PC-3 (cell line): ENCODE measurements around the gene DOK3. TPM values are rescaled to one million over a fixed set of nuclear protein-coding genes. Genes with fewer than 3 reads are reported as not detected.

Experiments
- ATAC-seq: fragments of 200-7000 bp; cut with Tn5 transposase; 2 replicates; pipeline ENCODE4 v1.9.1; 2020; ENCODE audit warnings: mild to moderate bottlenecking, moderate library complexity
- Bru-seq: library from RNA; stranded (reverse); fragments of 400-500 nt; gene quantifications from one replicate; lab custom pipeline; 2021; lab: Mats Ljungman, UMichigan
- BruChase-seq, 2 experiments: library from RNA; stranded (reverse); fragments of 400-500 nt; gene quantifications; one replicate each; lab custom pipeline; 2021; lab: Mats Ljungman, UMichigan
- BruUV-seq: library from RNA; stranded (reverse); fragments of 400-500 nt; replicated peaks from 2 replicates; lab custom pipeline; 2021; lab: Mats Ljungman, UMichigan
- CTCF ChIA-PET: fragments of 300-600 bp; sonication (Branson Sonifier 250); formaldehyde crosslinking; loops from one replicate; lab custom pipeline; 2022; ENCODE audit warnings: antibody characterized with exemption; lab: Charles Lee
- POLR2A ChIA-PET: fragments of 300-600 bp; sonication (Branson Sonifier 250); formaldehyde crosslinking; loops from one replicate; lab custom pipeline; 2022; ENCODE audit warnings: antibody characterized with exemption; ENCODE audit not compliant: unreplicated experiment; lab: Charles Lee
- DNase-seq: peaks from one replicate; pipeline ENCODE4 v3.0.0-alpha.2; 2015
- H2AFZ ChIP-seq: fragments of 300-600 bp; sonication (generic); 2 replicates; pipeline ENCODE4 v1.6.0; 2016; ENCODE audit warnings: antibody characterized with exemption, low read length
- H3F3A ChIP-seq: fragments of 300-600 bp; sonication (generic); one replicate; pipeline ENCODE4 v1.6.0; 2017; ENCODE audit warnings: antibody characterized with exemption, low read length, control low read depth, mild to moderate bottlenecking; ENCODE audit not compliant: unreplicated experiment
- H3K27ac ChIP-seq: fragments of 300-600 bp; sonication (generic); 2 replicates; pipeline ENCODE4 v1.5.1; 2016; ENCODE audit warnings: mild to moderate bottlenecking, low read length
- H3K27me3 ChIP-seq: fragments of 300-600 bp; sonication (generic); 2 replicates; pipeline ENCODE4 v1.6.1; 2016; ENCODE audit warnings: low read length, mixed read lengths
- H3K36me3 ChIP-seq: fragments of 300-600 bp; sonication (generic); 2 replicates; pipeline ENCODE4 v1.6.1; 2016; ENCODE audit warnings: low read depth, mixed run types, low read length, mixed read lengths
- H3K4me1 ChIP-seq: fragments of 300-600 bp; sonication (generic); 2 replicates; pipeline ENCODE4 v1.5.1; 2016; ENCODE audit warnings: low read length; ENCODE audit not compliant: insufficient read depth
- H3K4me2 ChIP-seq: fragments of 300-600 bp; sonication (generic); 2 replicates; pipeline ENCODE4 v1.6.0; 2016; ENCODE audit warnings: low read length
- H3K4me3 ChIP-seq: fragments of 300-600 bp; sonication (generic); 2 replicates; pipeline ENCODE4 v1.5.1; 2016; ENCODE audit warnings: mild to moderate bottlenecking, low read length, mixed read lengths
- H3K79me2 ChIP-seq: fragments of 300-600 bp; sonication (generic); 2 replicates; pipeline ENCODE4 v1.6.1; 2017; ENCODE audit warnings: low read length, mixed read lengths
- H3K9ac ChIP-seq: fragments of 300-600 bp; sonication (generic); 2 replicates; pipeline ENCODE4 v1.6.0; 2016; ENCODE audit warnings: mild to moderate bottlenecking, low read length
- H3K9me2 ChIP-seq: fragments of 300-600 bp; sonication (generic); replicated peaks from 2 replicates; pipeline ENCODE4 v1.6.1; 2016; ENCODE audit warnings: mixed run types, low read length, mixed read lengths
- H3K9me3 ChIP-seq: fragments of 300-600 bp; sonication (generic); 2 replicates; pipeline ENCODE4 v1.6.1; 2016; ENCODE audit warnings: low read length, mixed read lengths
- H4K20me1 ChIP-seq: fragments of 300-600 bp; sonication (generic); 2 replicates; pipeline ENCODE4 v1.6.1; 2016; ENCODE audit warnings: low read length, mixed read lengths
- EZH2 ChIP-seq: fragments of 300-600 bp; sonication (generic); IDR thresholded peaks from one replicate; pipeline ENCODE4 v1.6.1; 2017; ENCODE audit warnings: antibody characterized with exemption, mild to moderate bottlenecking, low read length; ENCODE audit not compliant: unreplicated experiment
- EZH2phosphoT487 ChIP-seq: fragments of 300-600 bp; sonication (generic); IDR thresholded peaks from 2 replicates; pipeline ENCODE4 v1.6.1; 2018; ENCODE audit warnings: mild to moderate bottlenecking, antibody characterized with exemption, low read length, borderline replicate concordance
- intact Hi-C: fragments of 100-400 bp; cut with micrococcal nuclease; formaldehyde crosslinking; loops from 2 replicates; pipeline ENCODE4 v1.9.0; 2023
- long read RNA-seq: library from polyadenylated mRNA; unstranded; transcript quantifications from one replicate; pipeline ENCODE4 v2.0.0, GENCODE V29; 2021; ENCODE audit not compliant: unreplicated experiment
- total RNA-seq: library from RNA; depleted of rRNA; stranded (reverse); fragments of >200 nt; gene quantifications from 2 replicates; pipeline ENCODE4 v1.2.3, GENCODE V29; 2014; rRNA removed
- TF ChIP-seq, protein P1 (sequence below): fragments of 300-600 bp; sonication (generic); conservative IDR thresholded peaks from 2 replicates; pipeline ENCODE4 v1.5.1; 2017; ENCODE audit warnings: antibody characterized with exemption, low read depth, mild to moderate bottlenecking, low read length

The DOK3 gene
- total RNA-seq (6.2 and 11.7 TPM in 2 replicates), Bru-seq, nascent RNA (percentile 40 among the genes with signal in this experiment), BruChase-seq, experiment 1, labeled RNA remaining after a 6-hour chase (percentile 80 among the genes with signal in this experiment), BruChase-seq, experiment 2, labeled RNA remaining after a 2-hour chase (percentile 63 among the genes with signal in this experiment)
- long read RNA-seq, partial matches to known transcripts = 0 of 4 reads
- long read RNA-seq, other reads (novel, unspliced or antisense) = 4 of 4 reads

GRCh38 chr5:177509381-177509951 lies at the start of gene DOK3:
TSS of gene DOK3 (minus strand) at chr5:177509826. CDS start at chr5:177509540, 286 bp downstream.
- H3F3A ChIP-seq = no peaks in the 10 kb centered on the region
- no peak within 1 kb of the TSS for H2AFZ ChIP-seq
- no peaks in the 10 kb centered on the region for H3K4me1 ChIP-seq
- POLR2A ChIA-PET = no interaction called here
- H3K9me2 ChIP-seq = no peaks in the 10 kb centered on the region
- no peak within 1 kb of the TSS for H3K4me3 ChIP-seq
- H3K36me3 ChIP-seq = peaks cover 15% of the 10 kb centered on the region; the same call in 1 of the 2 replicates
- ATAC-seq (no peak), DNase-seq (no peak)
- H3K27me3 ChIP-seq = no peaks in the 10 kb centered on the region
- TF ChIP-seq EZH2 (no peak), EZH2phosphoT487 (no peak)
- TF ChIP-seq, protein P1, sequence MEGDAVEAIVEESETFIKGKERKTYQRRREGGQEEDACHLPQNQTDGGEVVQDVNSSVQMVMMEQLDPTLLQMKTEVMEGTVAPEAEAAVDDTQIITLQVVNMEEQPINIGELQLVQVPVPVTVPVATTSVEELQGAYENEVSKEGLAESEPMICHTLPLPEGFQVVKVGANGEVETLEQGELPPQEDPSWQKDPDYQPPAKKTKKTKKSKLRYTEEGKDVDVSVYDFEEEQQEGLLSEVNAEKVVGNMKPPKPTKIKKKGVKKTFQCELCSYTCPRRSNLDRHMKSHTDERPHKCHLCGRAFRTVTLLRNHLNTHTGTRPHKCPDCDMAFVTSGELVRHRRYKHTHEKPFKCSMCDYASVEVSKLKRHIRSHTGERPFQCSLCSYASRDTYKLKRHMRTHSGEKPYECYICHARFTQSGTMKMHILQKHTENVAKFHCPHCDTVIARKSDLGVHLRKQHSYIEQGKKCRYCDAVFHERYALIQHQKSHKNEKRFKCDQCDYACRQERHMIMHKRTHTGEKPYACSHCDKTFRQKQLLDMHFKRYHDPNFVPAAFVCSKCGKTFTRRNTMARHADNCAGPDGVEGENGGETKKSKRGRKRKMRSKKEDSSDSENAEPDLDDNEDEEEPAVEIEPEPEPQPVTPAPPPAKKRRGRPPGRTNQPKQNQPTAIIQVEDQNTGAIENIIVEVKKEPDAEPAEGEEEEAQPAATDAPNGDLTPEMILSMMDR = no peak
- no peaks in the 10 kb centered on the region for H3K9me3 ChIP-seq
- intact Hi-C loops = no loop called here
- no TSS peak for BruUV-seq
- H3K9ac ChIP-seq = no peak within 1 kb of the TSS
- no peak within 1 kb of the TSS for H3K27ac ChIP-seq
- no peaks in the 10 kb centered on the region for H4K20me1 ChIP-seq
- CTCF ChIA-PET = no interaction called here
- no peak within 1 kb of the TSS for H3K4me2 ChIP-seq
- H3K79me2 ChIP-seq = peaks cover 7% of the 10 kb centered on the region; the same call in 1 of the 2 replicates

- H3K79me2 ChIP-seq = peaks cover 18% of the 10 kb centered on the region
- no peak overlapping the region for H2AFZ ChIP-seq
- H3K9ac ChIP-seq = no peak overlapping the region
- TF ChIP-seq EZH2 = no peak
- H3K4me2 ChIP-seq = no peak overlapping the region
- no peak overlapping the region for H3K4me3 ChIP-seq
- no peaks in the 10 kb centered on the region for H3K27me3 ChIP-seq
- POLR2A ChIA-PET = no interaction called here
- H3K27ac ChIP-seq = no peak overlapping the region
- intact Hi-C loops = no loop called here
- CTCF ChIA-PET = no interaction called here
- peaks cover 2% of the 10 kb centered on the region; the same call in 1 of the 2 replicates for H4K20me1 ChIP-seq
- H3F3A ChIP-seq = no peaks in the 10 kb centered on the region
- DNase-seq (no peak), ATAC-seq (no peak)
- BruUV-seq = no TSS peak
- no peaks in the 10 kb centered on the region for H3K36me3 ChIP-seq
- H3K4me1 ChIP-seq = peaks cover 12% of the 10 kb centered on the region
- H3K9me2 ChIP-seq = no peaks in the 10 kb centered on the region
- H3K9me3 ChIP-seq = no peaks in the 10 kb centered on the region
Measured at GRCh38 chr5:177557796-177558195, 48.2 kb upstream of the DOK3 start.

GRCh38 chr5:177557041-177557647 lies 47.5 kb upstream of the DOK3 start:
- Histone ChIP-seq H3K4me1 (peaks cover 18% of the 10 kb centered on the region), H3K9me3 (no peaks in the 10 kb centered on the region), H3K79me2 (peaks cover 24% of the 10 kb centered on the region), H2AFZ (no peak overlapping the region), H3K9me2 (no peaks in the 10 kb centered on the region), H3K4me3 (no peak overlapping the region), H3K36me3 (no peaks in the 10 kb centered on the region; the same call in 1 of the 2 replicates), H4K20me1 (peaks cover 9% of the 10 kb centered on the region; the same call in 1 of the 2 replicates), H3K27ac (no peak overlapping the region), H3K9ac (no peak overlapping the region), H3K27me3 (no peaks in the 10 kb centered on the region), H3K4me2 (no peak overlapping the region), H3F3A (no peaks in the 10 kb centered on the region)
- intact Hi-C loops = no loop called here
- ATAC-seq (no peak), DNase-seq (no peak)
- ChIA-PET CTCF (no interaction called here), POLR2A (no interaction called here)
- BruUV-seq = no TSS peak
- TF ChIP-seq EZH2phosphoT487 (no peak), EZH2 (no peak)
- TF ChIP-seq, protein P1 = no peak
